Measurements from ENCODE around the gene ACTL10.
A peak's percentile ranks its signal among the peaks of the same experiment; 100 is the strongest.

ACTL10 gene

GRCh38 chr20:33676652-33677645 is 10.2 kb downstream of the ACTL10 start:
- DNase-seq (ENCODE audit: low read depth, low spot score): no peak

GRCh38 chr20:33677991-33678702 is 11.4 kb downstream of the ACTL10 start:
- no peak for DNase-seq (ENCODE audit: low read depth, low spot score)

- no peak for DNase-seq (ENCODE audit: low read depth, low spot score)
Observed at GRCh38 chr20:33679758-33680485, 13.2 kb downstream of the ACTL10 start.

- DNase-seq (ENCODE audit: low read depth, low spot score): no peak
Observed at GRCh38 chr20:33680686-33681085, 13.9 kb downstream of the ACTL10 start.

- no peak for DNase-seq (ENCODE audit: low read depth, low spot score)
Observed at GRCh38 chr20:33681288-33681687, 14.5 kb downstream of the ACTL10 start.

GRCh38 chr20:33681728-33682353 is 15.1 kb downstream of the ACTL10 start:
- no peak for DNase-seq (ENCODE audit: low read depth, low spot score)

- DNase-seq (ENCODE audit: low read depth, low spot score): no peak
Observed at GRCh38 chr20:33684533-33685327, 18.0 kb downstream of the ACTL10 start.

GRCh38 chr20:33685328-33686099 is 18.8 kb downstream of the ACTL10 start:
- DNase-seq (ENCODE audit: low read depth, low spot score): peak; percentile 29

- DNase-seq (ENCODE audit: low read depth, low spot score): peak; percentile 87
Observed at GRCh38 chr20:33686100-33686983, 19.6 kb downstream of the ACTL10 start, which contains the start of gene E2F1. Gene E2F1 (minus strand): TSS chr20:33686385. CDS start chr20:33686264, 121 bp downstream.

- DNase-seq (ENCODE audit: low read depth, low spot score): no peak
Observed at GRCh38 chr20:33686984-33687366, 20.2 kb downstream of the ACTL10 start.

GRCh38 chr20:33687370-33687915 is 20.7 kb downstream of the ACTL10 start:
- no peak for DNase-seq (ENCODE audit: low read depth, low spot score)

- no peak for DNase-seq (ENCODE audit: low read depth, low spot score)
Observed at GRCh38 chr20:33687993-33688937, 21.5 kb downstream of the ACTL10 start.

- no peak for DNase-seq (ENCODE audit: low read depth, low spot score)
Observed at GRCh38 chr20:33688938-33689424, 22.2 kb downstream of the ACTL10 start.

- no peak for DNase-seq (ENCODE audit: low read depth, low spot score)
Observed at GRCh38 chr20:33689493-33689892, 22.8 kb downstream of the ACTL10 start.

GRCh38 chr20:33689973-33690372 is 23.2 kb downstream of the ACTL10 start:
- DNase-seq (ENCODE audit: low read depth, low spot score): no peak

GRCh38 chr20:33693289-33693688 is 26.5 kb downstream of the ACTL10 start:
- no peak for DNase-seq (ENCODE audit: low read depth, low spot score)
